T-helper 17 cell (primary cell): ENCODE measurements around the gene TUB. TPM values are rescaled to one million over a fixed set of nuclear protein-coding genes. Genes with fewer than 3 reads are reported as not detected.

Experiments
- ATAC-seq: fragments of 150-1000 bp; cut with Tn5 transposase; 2 replicates; pipeline ENCODE4 v1.10.0; 2021; ENCODE audit warnings: mild to moderate bottlenecking, moderate library complexity
- DNase-seq, 3 donors: peaks; one replicate each; pipeline versions ENCODE4 v3.0.0 to v3.0.0-alpha.2; 2020 to 2021
- H3K9me3 ChIP-seq: one replicate; pipeline ENCODE4 v1.7.0; 2013; ENCODE audit warnings: low read length, mild to moderate bottlenecking; ENCODE audit not compliant: control insufficient read depth, poor library complexity, severe bottlenecking
- H3K27ac Mint-ChIP-seq: one replicate; pipeline ENCODE4 v1.8.0; 2022; ENCODE audit warnings: mild to moderate bottlenecking, moderate library complexity, mixed read lengths
- H3K27me3 Mint-ChIP-seq: one replicate; pipeline ENCODE4 v1.8.0; 2022; ENCODE audit warnings: mixed read lengths
- H3K36me3 Mint-ChIP-seq: one replicate; pipeline ENCODE4 v1.8.0; 2022; ENCODE audit warnings: low read depth, mixed read lengths
- H3K4me1 Mint-ChIP-seq: one replicate; pipeline ENCODE4 v1.8.0; 2022; ENCODE audit warnings: mild to moderate bottlenecking, mixed read lengths
- H3K4me3 Mint-ChIP-seq: one replicate; pipeline ENCODE4 v1.8.0; 2022; ENCODE audit warnings: mild to moderate bottlenecking, moderate library complexity, mixed read lengths
- total RNA-seq, 4 donors: library from RNA in 2 of 4; stranded (reverse) in 2 of 4; gene quantifications; one replicate each; pipeline ENCODE4 v1.2.3 and lab custom pipeline; 2022 to 2026

Gene TUB
- total RNA-seq, 2 donors from 2014 or later, result 0.37 to 0.72 TPM

GRCh38 chr11:8038811-8039529 is 42.0 kb upstream of the TUB start:
- Mint-ChIP-seq H3K36me3 (peaks cover 7% of the 10 kb centered on the region), H3K27me3 (peaks cover 5% of the 10 kb centered on the region), H3K4me1 (peaks cover 6% of the 10 kb centered on the region), H3K27ac (peak overlapping the region; percentile 11), H3K4me3 (no peak overlapping the region)
- ATAC-seq (no peak), DNase-seq (no peak)
- no peaks in the 10 kb centered on the region for H3K9me3 ChIP-seq

GRCh38 chr11:8039530-8040260 is 41.3 kb upstream of the TUB start:
- Mint-ChIP-seq H3K36me3 (peaks cover 7% of the 10 kb centered on the region), H3K4me3 (no peak overlapping the region), H3K4me1 (peaks cover 6% of the 10 kb centered on the region), H3K27ac (no peak overlapping the region), H3K27me3 (peaks cover 7% of the 10 kb centered on the region)
- no peaks in the 10 kb centered on the region for H3K9me3 ChIP-seq
- no peak for ATAC-seq
- no peak for DNase-seq

- DNase-seq (no peak), ATAC-seq (no peak)
- Mint-ChIP-seq H3K36me3 (peaks cover 7% of the 10 kb centered on the region), H3K4me3 (no peak overlapping the region), H3K27me3 (peaks cover 7% of the 10 kb centered on the region), H3K4me1 (peaks cover 5% of the 10 kb centered on the region), H3K27ac (no peak overlapping the region)
- no peaks in the 10 kb centered on the region for H3K9me3 ChIP-seq
These were observed 40.6 kb upstream of the TUB start for GRCh38 chr11:8040261-8040920.

GRCh38 chr11:8040921-8041285 is 40.1 kb upstream of the TUB start:
- Mint-ChIP-seq H3K27ac (no peak overlapping the region), H3K27me3 (peaks cover 7% of the 10 kb centered on the region), H3K4me1 (peaks cover 3% of the 10 kb centered on the region), H3K36me3 (peaks cover 7% of the 10 kb centered on the region), H3K4me3 (no peak overlapping the region)
- DNase-seq (no peak), ATAC-seq (no peak)
- H3K9me3 ChIP-seq, result no peaks in the 10 kb centered on the region

GRCh38 chr11:8041576-8041975 is 39.4 kb upstream of the TUB start:
- ATAC-seq, result no peak
- H3K27me3 Mint-ChIP-seq, result peaks cover 7% of the 10 kb centered on the region
- no peaks in the 10 kb centered on the region for H3K9me3 ChIP-seq
- H3K4me1 Mint-ChIP-seq, result peaks cover 3% of the 10 kb centered on the region
- H3K36me3 Mint-ChIP-seq, result peaks cover 10% of the 10 kb centered on the region
- H3K27ac Mint-ChIP-seq, result no peak overlapping the region
- H3K4me3 Mint-ChIP-seq, result no peak overlapping the region
- DNase-seq, result no peak

- no peak overlapping the region for H3K27ac Mint-ChIP-seq
- peaks cover 9% of the 10 kb centered on the region for H3K36me3 Mint-ChIP-seq
- ATAC-seq (no peak), DNase-seq (no peak)
- no peak overlapping the region for H3K4me3 Mint-ChIP-seq
- no peaks in the 10 kb centered on the region for H3K4me1 Mint-ChIP-seq
- no peaks in the 10 kb centered on the region for H3K9me3 ChIP-seq
- H3K27me3 Mint-ChIP-seq, result peaks cover 7% of the 10 kb centered on the region
These were observed 37.3 kb upstream of the TUB start for GRCh38 chr11:8043756-8044155.

GRCh38 chr11:8045839-8046238 is 35.2 kb upstream of the TUB start:
- no peaks in the 10 kb centered on the region for H3K9me3 ChIP-seq
- Mint-ChIP-seq H3K27me3 (peaks cover 11% of the 10 kb centered on the region), H3K27ac (no peak overlapping the region), H3K4me1 (peaks cover 2% of the 10 kb centered on the region), H3K4me3 (no peak overlapping the region), H3K36me3 (peaks cover 9% of the 10 kb centered on the region)
- DNase-seq (no peak), ATAC-seq (no peak)

- H3K9me3 ChIP-seq, result no peaks in the 10 kb centered on the region
- Mint-ChIP-seq H3K36me3 (peaks cover 6% of the 10 kb centered on the region), H3K4me3 (peak overlapping the region; percentile 13), H3K27ac (no peak overlapping the region), H3K4me1 (peaks cover 2% of the 10 kb centered on the region), H3K27me3 (peaks cover 21% of the 10 kb centered on the region)
- no peak for DNase-seq
- ATAC-seq, result no peak
These were observed 33.6 kb upstream of the TUB start for GRCh38 chr11:8047382-8047781.

GRCh38 chr11:8049084-8049483 is 31.9 kb upstream of the TUB start:
- no peak for ATAC-seq
- H3K36me3 Mint-ChIP-seq, result peaks cover 6% of the 10 kb centered on the region
- H3K4me1 Mint-ChIP-seq, result peaks cover 2% of the 10 kb centered on the region
- DNase-seq, result no peak
- H3K9me3 ChIP-seq, result no peaks in the 10 kb centered on the region
- H3K27me3 Mint-ChIP-seq, result peaks cover 16% of the 10 kb centered on the region
- H3K27ac Mint-ChIP-seq, result no peak overlapping the region
- no peak overlapping the region for H3K4me3 Mint-ChIP-seq

- no peak overlapping the region for H3K27ac Mint-ChIP-seq
- no peak for ATAC-seq
- no peak for DNase-seq
- H3K4me3 Mint-ChIP-seq, result no peak overlapping the region
- H3K9me3 ChIP-seq, result no peaks in the 10 kb centered on the region
- H3K27me3 Mint-ChIP-seq, result peaks cover 26% of the 10 kb centered on the region
- H3K4me1 Mint-ChIP-seq, result peaks cover 8% of the 10 kb centered on the region
- H3K36me3 Mint-ChIP-seq, result no peaks in the 10 kb centered on the region
These were observed 25.7 kb upstream of the TUB start for GRCh38 chr11:8055091-8055835.

GRCh38 chr11:8055836-8056526 is 25.0 kb upstream of the TUB start:
- peaks cover 6% of the 10 kb centered on the region for H3K4me1 Mint-ChIP-seq
- no peak for ATAC-seq
- no peaks in the 10 kb centered on the region for H3K36me3 Mint-ChIP-seq
- H3K27me3 Mint-ChIP-seq, result peaks cover 20% of the 10 kb centered on the region
- H3K4me3 Mint-ChIP-seq, result no peak overlapping the region
- no peak for DNase-seq
- no peaks in the 10 kb centered on the region for H3K9me3 ChIP-seq
- H3K27ac Mint-ChIP-seq, result peak overlapping the region; percentile 72

- H3K27ac Mint-ChIP-seq, result peak overlapping the region; percentile 72
- peaks cover 12% of the 10 kb centered on the region for H3K27me3 Mint-ChIP-seq
- ATAC-seq, result no peak
- H3K9me3 ChIP-seq, result no peaks in the 10 kb centered on the region
- H3K36me3 Mint-ChIP-seq, result no peaks in the 10 kb centered on the region
- H3K4me3 Mint-ChIP-seq, result no peak overlapping the region
- no peak for DNase-seq
- peaks cover 6% of the 10 kb centered on the region for H3K4me1 Mint-ChIP-seq
These were observed 24.1 kb upstream of the TUB start for GRCh38 chr11:8056810-8057463.
